Ishikawa (cell line): Measurements from ENCODE around the gene POSTN.

Source experiments
- CEBPB ChIP-seq: IDR thresholded peaks from 2 replicates; pipeline ENCODE4 v1.6.1; 2012
- EGR1 ChIP-seq: IDR thresholded peaks from 2 replicates; pipeline ENCODE4 v1.6.1; 2012
- EP300 ChIP-seq: IDR thresholded peaks from 2 replicates; pipeline ENCODE4 v1.6.1; 2012; ENCODE audit warnings: borderline replicate concordance
- MAX ChIP-seq: IDR thresholded peaks from 2 replicates; pipeline ENCODE4 v1.6.1; 2012
- NFIC ChIP-seq: IDR thresholded peaks from 2 replicates; pipeline ENCODE4 v1.6.1; 2012
- RAD21 ChIP-seq: IDR thresholded peaks from 2 replicates; pipeline ENCODE4 v1.6.1; 2012; ENCODE audit warnings: low read depth
- REST ChIP-seq: IDR thresholded peaks from 2 replicates; pipeline ENCODE4 v1.6.1; 2012; ENCODE audit warnings: low read depth, mild to moderate bottlenecking
- TAF1 ChIP-seq: IDR thresholded peaks from 2 replicates; pipeline ENCODE4 v1.6.1; 2012; ENCODE audit warnings: low read depth, mild to moderate bottlenecking
- USF1 ChIP-seq: IDR thresholded peaks from 2 replicates; pipeline ENCODE4 v1.6.1; 2012
- YY1 ChIP-seq: IDR thresholded peaks from 2 replicates; pipeline ENCODE4 v1.6.1; 2012; ENCODE audit warnings: low read depth
- ZBTB7A ChIP-seq: IDR thresholded peaks from 2 replicates; pipeline ENCODE4 v1.6.1; 2012; ENCODE audit warnings: low read depth

- no peak for TF ChIP-seq TAF1
- no peak for TF ChIP-seq YY1
- no peak for TF ChIP-seq EP300
- TF ChIP-seq EGR1 = no peak
- no peak for TF ChIP-seq USF1
- no peak for TF ChIP-seq NFIC
- TF ChIP-seq MAX = no peak
- no peak for TF ChIP-seq CEBPB
- no peak for TF ChIP-seq RAD21
- TF ChIP-seq REST = no peak
- no peak for TF ChIP-seq ZBTB7A
These were observed 59.4 kb downstream of the POSTN start for GRCh38 chr13:37539170-37539569.
